HUES6 (cell line): ENCODE measurements around the gene CRYBG3.

ENCODE experiments used
- H3K27ac ChIP-seq: 2 replicates; pipeline ENCODE4 v1.7.0; 2013; ENCODE audit warnings: low read depth, mild to moderate bottlenecking, low read length, inconsistent platforms
- H3K27me3 ChIP-seq: 2 replicates; pipeline ENCODE4 v1.6.1; 2013; ENCODE audit warnings: low read length; ENCODE audit not compliant: control insufficient read depth, insufficient read depth
- H3K36me3 ChIP-seq: 2 replicates; pipeline ENCODE4 v1.6.1; 2013; ENCODE audit warnings: low read length; ENCODE audit not compliant: control insufficient read depth, insufficient read depth
- H3K4me1 ChIP-seq: 2 replicates; pipeline ENCODE4 v1.6.1; 2013; ENCODE audit warnings: low read length; ENCODE audit not compliant: control insufficient read depth, insufficient read depth
- H3K4me3 ChIP-seq: 2 replicates; pipeline ENCODE4 v1.5.1; 2013; ENCODE audit warnings: low read depth, low read length
- H3K9ac ChIP-seq: one replicate; pipeline ENCODE4 v1.6.1; 2013; ENCODE audit warnings: mild to moderate bottlenecking, low read length
- H3K9me3 ChIP-seq: 2 replicates; pipeline ENCODE4 v1.6.1; 2013; ENCODE audit warnings: low read depth, low read length; ENCODE audit not compliant: control insufficient read depth, insufficient read depth

Gene CRYBG3

DNA sequence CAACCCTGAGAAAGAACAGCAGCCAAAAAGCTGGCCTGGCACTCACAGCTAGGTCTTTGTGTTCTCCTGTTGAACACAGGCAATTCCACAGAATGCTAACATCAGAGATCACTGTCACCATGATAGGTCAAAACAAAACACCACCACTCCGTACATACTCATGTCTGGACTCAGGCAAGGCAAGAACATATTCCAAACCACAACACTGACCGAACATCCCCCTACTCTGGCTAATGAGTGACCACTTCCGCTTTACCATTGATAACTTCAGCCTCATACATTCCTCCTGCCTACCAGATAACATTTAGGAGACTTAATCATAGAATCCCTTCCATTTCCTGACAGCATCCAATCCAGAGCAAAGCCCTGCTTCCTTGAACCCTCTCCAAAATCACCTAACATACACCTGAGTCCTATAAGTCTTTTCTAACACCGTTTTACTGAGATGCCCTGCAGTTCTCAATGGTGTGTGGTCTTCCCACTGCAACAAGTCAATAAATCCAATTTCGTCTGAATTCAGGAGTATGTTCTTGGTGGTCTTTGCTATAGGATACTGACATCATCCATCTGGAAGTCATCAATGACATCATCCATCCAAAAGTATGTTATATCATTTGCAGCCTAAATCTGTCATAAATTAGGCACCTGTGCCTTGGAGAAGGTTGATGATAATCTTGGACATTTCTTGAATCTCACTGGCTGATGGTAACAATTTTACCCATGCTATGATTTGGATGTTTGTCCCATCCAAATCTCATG, 126.7 kb downstream of the CRYBG3 start:
- H3K4me1 ChIP-seq: no peaks in the 10 kb centered on the region
- peaks cover 68% of the 10 kb centered on the region for H3K36me3 ChIP-seq
- H3K9ac ChIP-seq: no peak overlapping the region
- no peak overlapping the region for H3K4me3 ChIP-seq
- H3K27ac ChIP-seq: no peak overlapping the region
- H3K27me3 ChIP-seq: no peaks in the 10 kb centered on the region
- no peaks in the 10 kb centered on the region for H3K9me3 ChIP-seq

- H3K9me3 ChIP-seq: no peaks in the 10 kb centered on the region
- H3K36me3 ChIP-seq: peaks cover 68% of the 10 kb centered on the region
- no peaks in the 10 kb centered on the region for H3K27me3 ChIP-seq
- H3K9ac ChIP-seq: no peak overlapping the region
- H3K27ac ChIP-seq: no peak overlapping the region
- H3K4me3 ChIP-seq: no peak overlapping the region
- no peaks in the 10 kb centered on the region for H3K4me1 ChIP-seq
Measured at GRCh38 chr3:97949110-97949485, 127.3 kb downstream of the CRYBG3 start.

DNA sequence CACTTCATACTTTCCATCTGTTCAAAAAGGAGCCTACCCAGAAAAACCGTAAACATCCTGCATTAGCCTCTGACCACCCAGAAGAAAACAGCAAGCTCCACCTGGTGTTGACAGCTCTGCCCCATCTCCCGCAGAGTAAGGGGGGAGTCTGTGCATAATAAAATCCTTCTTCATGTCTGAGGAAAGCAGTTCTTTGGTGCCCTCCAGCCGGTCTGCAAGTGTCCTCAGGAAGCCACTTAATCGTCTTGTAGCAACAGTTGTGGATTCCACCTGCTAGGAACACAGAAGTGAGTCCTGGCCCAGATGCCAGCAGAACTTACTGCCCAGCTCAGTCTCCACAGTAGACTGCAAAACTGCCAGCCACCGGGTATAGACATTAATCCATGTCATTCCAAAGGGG, 127.9 kb downstream of the CRYBG3 start:
- H3K36me3 ChIP-seq: peaks cover 69% of the 10 kb centered on the region
- H3K9me3 ChIP-seq: no peaks in the 10 kb centered on the region
- no peaks in the 10 kb centered on the region for H3K27me3 ChIP-seq
- no peak overlapping the region for H3K9ac ChIP-seq
- H3K4me3 ChIP-seq: no peak overlapping the region
- no peak overlapping the region for H3K27ac ChIP-seq
- H3K4me1 ChIP-seq: no peaks in the 10 kb centered on the region

- Histone ChIP-seq H3K4me3 (no peak overlapping the region), H3K4me1 (no peaks in the 10 kb centered on the region), H3K36me3 (peaks cover 63% of the 10 kb centered on the region), H3K9ac (no peak overlapping the region), H3K9me3 (no peaks in the 10 kb centered on the region), H3K27me3 (no peaks in the 10 kb centered on the region), H3K27ac (no peak overlapping the region)
Measured at GRCh38 chr3:97950360-97950759, 128.5 kb downstream of the CRYBG3 start.

GRCh38 chr3:97952280-97952679, 130.5 kb downstream of the CRYBG3 start:
- H3K9ac ChIP-seq: no peak overlapping the region
- no peaks in the 10 kb centered on the region for H3K4me1 ChIP-seq
- H3K27ac ChIP-seq: no peak overlapping the region
- H3K27me3 ChIP-seq: no peaks in the 10 kb centered on the region
- H3K9me3 ChIP-seq: no peaks in the 10 kb centered on the region
- peaks cover 46% of the 10 kb centered on the region for H3K36me3 ChIP-seq
- H3K4me3 ChIP-seq: no peak overlapping the region

DNA sequence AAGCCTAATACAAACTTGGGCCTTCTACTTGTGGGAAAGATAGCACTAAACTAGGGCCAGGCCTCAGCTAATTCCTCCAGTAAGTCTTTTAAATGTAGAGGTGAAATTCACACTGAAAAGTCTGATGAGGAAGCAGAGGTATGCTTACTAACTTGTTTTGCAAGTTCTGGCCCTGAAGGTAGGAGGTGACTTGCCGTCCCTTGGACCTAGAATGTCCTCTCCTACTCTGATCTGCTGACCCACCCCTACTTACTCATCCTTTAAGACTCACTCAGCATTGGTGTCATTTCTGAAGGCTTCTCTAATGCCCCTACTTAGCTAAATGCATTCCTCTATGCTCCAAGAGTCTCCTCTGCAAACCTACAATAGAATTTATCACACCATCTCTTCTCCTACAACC, 131.1 kb downstream of the CRYBG3 start:
- Histone ChIP-seq H3K4me3 (no peak overlapping the region), H3K9me3 (no peaks in the 10 kb centered on the region), H3K27ac (no peak overlapping the region), H3K36me3 (peaks cover 47% of the 10 kb centered on the region), H3K27me3 (no peaks in the 10 kb centered on the region), H3K4me1 (no peaks in the 10 kb centered on the region), H3K9ac (no peak overlapping the region)

- Histone ChIP-seq H3K4me3 (no peak overlapping the region), H3K36me3 (peaks cover 34% of the 10 kb centered on the region)
Measured at GRCh38 chr3:97954228-97954827, 132.5 kb downstream of the CRYBG3 start.

GRCh38 chr3:97956051-97956450, 134.2 kb downstream of the CRYBG3 start:
- no peak overlapping the region for H3K27ac ChIP-seq
- H3K4me3 ChIP-seq: no peak overlapping the region
- H3K4me1 ChIP-seq: no peaks in the 10 kb centered on the region
- no peak overlapping the region for H3K9ac ChIP-seq
- no peaks in the 10 kb centered on the region for H3K9me3 ChIP-seq
- peaks cover 22% of the 10 kb centered on the region for H3K36me3 ChIP-seq
- no peaks in the 10 kb centered on the region for H3K27me3 ChIP-seq

More at GRCh38 chr3:97954228-97954827, 132.5 kb downstream of the CRYBG3 start:
- Histone ChIP-seq H3K27ac (no peak overlapping the region), H3K9ac (no peak overlapping the region), H3K4me1 (no peaks in the 10 kb centered on the region), H3K27me3 (no peaks in the 10 kb centered on the region), H3K9me3 (no peaks in the 10 kb centered on the region)

GRCh38 chr3:97957617-97958311, 136.0 kb downstream of the CRYBG3 start:
- no peaks in the 10 kb centered on the region for H3K4me1 ChIP-seq
- H3K4me3 ChIP-seq: no peak overlapping the region
- H3K36me3 ChIP-seq: peaks cover 15% of the 10 kb centered on the region; the same call in 1 of the 2 replicates
- no peaks in the 10 kb centered on the region for H3K27me3 ChIP-seq
- no peak overlapping the region for H3K9ac ChIP-seq
- H3K9me3 ChIP-seq: no peaks in the 10 kb centered on the region
- H3K27ac ChIP-seq: no peak overlapping the region

- no peaks in the 10 kb centered on the region for H3K27me3 ChIP-seq
- no peak overlapping the region for H3K27ac ChIP-seq
- no peaks in the 10 kb centered on the region for H3K9me3 ChIP-seq
- H3K9ac ChIP-seq: no peak overlapping the region
- peaks cover 12% of the 10 kb centered on the region; the same call in 1 of the 2 replicates for H3K36me3 ChIP-seq
- no peak overlapping the region for H3K4me3 ChIP-seq
- H3K4me1 ChIP-seq: no peaks in the 10 kb centered on the region
Measured at GRCh38 chr3:97958396-97958795, 136.6 kb downstream of the CRYBG3 start.

DNA sequence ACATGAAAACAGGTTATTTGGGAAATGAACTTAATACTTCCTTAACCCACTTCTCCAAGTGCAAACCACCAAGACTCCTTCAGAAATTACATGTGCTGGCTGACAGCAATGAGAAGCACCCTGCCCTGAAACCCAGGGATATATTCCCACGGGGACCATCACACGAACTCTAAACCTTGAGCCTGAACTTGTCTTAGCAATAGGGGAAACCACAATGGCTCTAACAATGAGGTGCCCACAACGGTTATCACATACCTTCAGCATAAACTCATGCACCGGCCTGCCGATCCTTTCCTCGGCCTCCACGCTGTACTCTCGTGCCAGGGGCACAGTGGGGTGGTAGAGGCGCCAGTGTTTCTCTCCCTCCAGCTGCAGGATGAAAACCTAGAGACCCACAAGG, 137.0 kb downstream of the CRYBG3 start:
- no peak overlapping the region for H3K4me3 ChIP-seq
- no peak overlapping the region for H3K27ac ChIP-seq
- no peaks in the 10 kb centered on the region for H3K27me3 ChIP-seq
- H3K4me1 ChIP-seq: no peaks in the 10 kb centered on the region
- H3K9ac ChIP-seq: no peak overlapping the region
- peaks cover 9% of the 10 kb centered on the region; the same call in 1 of the 2 replicates for H3K36me3 ChIP-seq
- H3K9me3 ChIP-seq: no peaks in the 10 kb centered on the region
